ENCODE results near the gene PTPRQ.

GRCh38 chr12:80567401-80567800 lies 123.4 kb downstream of the PTPRQ start:
- TF ChIP-seq POLR2A (IDR thresholded peaks at IDR 0.05) = no peak
- no peak for TF ChIP-seq CTCF (IDR thresholded peaks at IDR 0.05)
